Hypothalamus (tissue), 51 donors: Measurements from ENCODE around the gene ANAPC2.
A peak's percentile ranks its signal among the peaks of the same experiment; 100 is the strongest.
"Not testable (repeated sequence)": the region's sequence is repeated elsewhere in the genome, so short reads cannot be mapped to it uniquely, and the experiment has no call there.

ENCODE experiments used
- DNase-seq, 51 donors: peaks; one replicate each; lab custom pipeline; 2025; lab: John Stamatoyannopoulos, UW

The ANAPC2 gene

GRCh38 chr9:137136881-137137607 lies 51.3 kb downstream of the ANAPC2 start:
- no peak for DNase-seq

GRCh38 chr9:137136261-137136880 lies 52.0 kb downstream of the ANAPC2 start:
- no peak for DNase-seq

DNA sequence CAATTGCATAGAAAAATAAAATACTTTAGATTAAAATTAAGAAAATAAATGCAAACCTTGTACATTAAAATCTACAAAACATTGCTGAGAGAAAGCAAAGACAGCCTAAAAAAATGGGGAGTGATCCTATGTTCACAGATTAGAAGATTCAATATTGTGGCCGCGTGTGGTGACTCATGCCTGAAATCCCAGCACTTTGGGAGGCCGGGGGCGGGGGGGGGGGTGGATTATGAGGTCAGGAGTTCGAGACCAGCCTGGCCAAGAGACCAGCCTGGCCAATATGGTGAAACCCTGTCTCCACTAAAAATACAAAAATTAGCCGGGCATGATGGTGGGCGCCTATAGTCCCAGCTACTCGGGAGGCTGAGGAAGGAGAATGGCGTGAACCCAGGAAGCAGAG lies 53.2 kb downstream of the ANAPC2 start:
- not testable (repeated sequence) for DNase-seq

- DNase-seq: no peak
These were observed 54.2 kb downstream of the ANAPC2 start for GRCh38 chr9:137134191-137134590.

GRCh38 chr9:137130176-137130755 lies 58.1 kb downstream of the ANAPC2 start:
- no peak for DNase-seq

- peak in 50 of 51 donors; percentile 19 to 87 (median 72) for DNase-seq
These were observed 58.7 kb downstream of the ANAPC2 start for GRCh38 chr9:137129456-137130175.

DNA sequence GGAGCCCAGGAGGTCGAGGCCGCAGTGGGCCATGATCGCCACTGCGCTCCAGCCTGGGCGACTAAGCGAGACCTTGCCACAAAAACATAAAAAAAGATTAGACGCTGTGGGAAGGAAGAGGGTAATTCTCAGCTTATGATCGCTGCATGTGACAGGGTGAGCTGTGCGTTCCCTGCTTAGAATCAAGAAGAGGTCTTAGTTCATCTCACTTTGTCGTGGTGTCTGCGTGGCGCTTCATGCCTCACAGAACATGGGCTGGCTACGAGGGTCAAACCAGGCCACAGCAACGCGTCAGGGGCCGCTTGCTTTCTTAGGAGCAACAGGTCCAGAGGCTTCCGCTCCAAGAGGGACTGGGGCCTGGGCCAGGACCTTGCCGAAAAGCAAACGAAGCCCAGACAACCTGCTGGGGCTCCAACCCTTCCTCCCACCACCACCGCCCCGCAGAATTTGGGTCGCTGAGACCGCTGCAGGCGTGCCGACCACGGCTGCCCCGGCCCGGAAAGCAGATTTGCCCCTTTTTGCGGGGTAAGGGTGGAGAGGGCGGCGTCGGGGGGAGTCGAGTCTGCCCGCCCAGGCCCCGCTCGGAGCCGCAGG lies 59.4 kb downstream of the ANAPC2 start:
- peak in 2 of 51 donors; percentile 11 to 13 for DNase-seq

- no peak for DNase-seq
These were observed 60.0 kb downstream of the ANAPC2 start for GRCh38 chr9:137128158-137128861.

DNA sequence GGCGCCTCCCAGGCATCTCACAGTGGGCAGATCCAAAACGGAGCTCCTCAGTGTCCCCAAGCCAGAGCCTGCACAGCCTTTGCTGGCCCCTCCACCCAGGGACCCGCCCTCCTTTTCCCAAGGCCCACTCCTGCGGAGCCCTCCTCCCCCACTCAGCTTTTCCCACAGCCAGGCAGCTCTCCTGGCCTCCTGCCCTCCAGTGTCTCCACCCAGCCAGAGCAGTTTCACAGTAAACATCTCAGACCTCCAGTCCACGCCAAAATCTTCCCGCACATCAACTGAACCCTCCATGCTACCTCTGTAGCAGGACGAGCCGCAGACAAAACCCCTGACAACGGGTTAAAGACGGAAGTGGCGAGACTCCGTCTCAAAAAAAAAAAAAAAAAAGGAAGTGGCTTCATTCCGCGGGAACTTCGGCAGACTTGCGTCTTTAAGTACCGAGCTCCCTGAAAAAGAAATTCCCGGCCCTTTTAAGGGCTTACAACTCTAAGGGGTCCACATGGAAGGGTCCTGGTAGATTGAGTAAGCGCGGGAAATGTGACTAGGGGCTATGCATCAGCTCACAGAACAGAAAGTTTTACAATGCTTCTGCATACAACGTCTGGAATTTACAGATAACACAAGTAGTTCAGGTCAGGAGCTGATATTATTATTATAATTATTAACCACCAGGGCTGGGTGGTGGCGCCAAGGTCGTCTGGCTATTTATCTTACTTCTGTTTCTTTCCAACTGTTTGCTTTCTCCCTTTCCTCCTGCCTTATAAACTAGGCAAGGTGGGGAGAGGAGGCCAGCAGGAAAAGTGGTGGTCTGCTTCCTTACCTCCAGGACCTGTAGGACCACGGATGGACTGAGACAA lies 60.8 kb downstream of the ANAPC2 start:
- peak in 2 of 51 donors; percentile 17 to 38 for DNase-seq

DNA sequence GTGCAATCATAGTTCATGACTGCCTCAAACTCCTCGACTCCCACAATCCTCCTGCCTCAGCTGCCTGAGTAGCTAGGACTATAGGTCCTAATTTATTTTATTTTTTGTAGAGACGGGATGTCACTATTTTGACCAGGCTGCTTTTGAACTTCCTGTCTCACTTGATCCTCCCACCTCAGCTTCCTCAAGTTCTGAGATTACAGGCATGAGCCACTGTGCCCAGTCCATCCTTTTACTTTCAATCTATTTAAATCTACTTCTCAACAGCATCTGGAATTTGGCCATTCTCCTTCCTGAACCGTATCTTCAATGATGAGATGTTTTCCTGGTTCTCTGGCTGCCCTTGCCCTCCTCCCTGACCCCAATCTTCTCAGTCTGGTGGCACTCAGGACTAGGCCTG lies 61.6 kb downstream of the ANAPC2 start:
- DNase-seq: no peak
